GM21619 (cell line): Measurements from ENCODE around the gene GUCA2B.

Experiments used
- ATAC-seq: cut with Tn5 transposase; IDR thresholded peaks from one replicate; pipeline ENCODE4 v1.9.1; 2021; ENCODE audit not compliant: unreplicated experiment

The GUCA2B gene

DNA sequence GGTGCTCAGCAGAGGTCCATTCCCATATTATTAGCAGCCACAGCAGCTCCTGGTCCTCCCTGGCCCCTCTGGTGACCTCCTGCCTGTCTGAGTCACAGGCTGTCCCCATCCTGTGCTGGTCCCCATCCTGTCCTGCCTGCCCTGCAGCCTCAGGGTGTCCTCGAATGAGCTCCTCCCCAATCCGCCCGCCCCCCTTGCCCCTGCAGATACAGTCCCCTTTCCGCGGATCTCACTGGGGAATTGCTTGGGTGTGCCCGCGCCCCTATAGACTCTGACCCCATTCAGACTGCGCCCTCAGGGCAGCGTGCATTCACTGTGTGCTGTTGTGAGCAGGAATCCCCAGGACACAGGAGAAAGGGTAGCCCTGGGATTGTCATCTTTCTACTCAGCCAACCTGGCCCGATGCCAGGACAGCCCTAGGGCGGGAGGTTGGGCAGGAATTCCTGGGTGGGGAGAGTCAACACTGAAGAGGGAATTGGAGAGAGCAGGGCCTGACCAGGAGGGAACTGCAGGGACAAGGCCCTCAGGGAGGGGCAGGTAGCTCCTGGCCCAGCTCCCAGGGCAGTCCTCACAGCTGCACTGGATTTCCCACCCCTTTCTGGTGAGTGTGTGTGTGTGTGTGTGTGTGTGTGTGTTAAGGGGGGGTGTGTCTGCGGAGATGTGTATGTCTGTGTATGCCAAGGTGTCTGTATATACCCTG lies 12.5 kb downstream of the GUCA2B start:
- no peak for ATAC-seq

- no peak for ATAC-seq
These were observed 14.6 kb downstream of the GUCA2B start for GRCh38 chr1:42167611-42168390.

DNA sequence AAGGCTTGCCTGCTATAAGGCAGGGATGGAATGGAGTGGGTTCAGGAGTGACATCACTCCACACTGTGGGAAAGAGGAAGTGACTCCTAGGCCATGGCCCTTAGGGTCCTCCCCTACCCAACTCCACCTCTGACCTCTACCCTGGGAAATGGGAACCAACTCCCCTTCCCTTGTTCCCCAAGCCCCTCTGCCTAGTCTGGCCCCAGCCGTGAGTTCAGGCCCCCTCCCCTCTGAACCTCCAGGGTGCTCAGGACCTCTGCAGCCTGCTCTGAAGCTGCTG lies 15.1 kb downstream of the GUCA2B start:
- ATAC-seq = no peak

DNA sequence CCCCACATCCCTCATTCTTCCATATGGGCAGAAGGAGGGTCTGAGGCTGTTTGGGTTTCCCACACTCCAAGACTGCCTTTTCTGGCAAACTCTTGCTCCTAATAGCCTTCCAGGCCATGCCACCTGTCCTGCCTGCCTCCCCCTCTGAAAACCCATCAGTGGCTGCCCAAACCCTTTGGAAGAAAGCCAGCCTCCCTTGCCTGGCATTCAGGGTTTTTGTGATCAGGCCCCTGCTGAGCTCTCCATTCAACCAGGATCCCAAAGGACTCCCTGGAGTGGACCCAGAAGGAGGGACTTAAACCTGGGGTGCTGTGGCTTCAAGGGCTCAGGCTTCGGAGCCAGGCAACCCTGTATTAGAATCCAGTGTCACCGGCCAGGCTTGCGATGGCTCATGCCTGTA lies 15.6 kb downstream of the GUCA2B start:
- ATAC-seq = no peak

GRCh38 chr1:42170779-42171621 lies 17.8 kb downstream of the GUCA2B start:
- ATAC-seq = no peak

GRCh38 chr1:42171679-42172266 lies 18.6 kb downstream of the GUCA2B start:
- no peak for ATAC-seq

- ATAC-seq = no peak
These were observed 19.3 kb downstream of the GUCA2B start for GRCh38 chr1:42172381-42173133.

- no peak for ATAC-seq
These were observed 20.1 kb downstream of the GUCA2B start for GRCh38 chr1:42173155-42173933.

GRCh38 chr1:42173961-42174735 lies 20.9 kb downstream of the GUCA2B start:
- ATAC-seq = no peak

GRCh38 chr1:42175314-42176054 lies 22.3 kb downstream of the GUCA2B start:
- ATAC-seq = no peak

DNA sequence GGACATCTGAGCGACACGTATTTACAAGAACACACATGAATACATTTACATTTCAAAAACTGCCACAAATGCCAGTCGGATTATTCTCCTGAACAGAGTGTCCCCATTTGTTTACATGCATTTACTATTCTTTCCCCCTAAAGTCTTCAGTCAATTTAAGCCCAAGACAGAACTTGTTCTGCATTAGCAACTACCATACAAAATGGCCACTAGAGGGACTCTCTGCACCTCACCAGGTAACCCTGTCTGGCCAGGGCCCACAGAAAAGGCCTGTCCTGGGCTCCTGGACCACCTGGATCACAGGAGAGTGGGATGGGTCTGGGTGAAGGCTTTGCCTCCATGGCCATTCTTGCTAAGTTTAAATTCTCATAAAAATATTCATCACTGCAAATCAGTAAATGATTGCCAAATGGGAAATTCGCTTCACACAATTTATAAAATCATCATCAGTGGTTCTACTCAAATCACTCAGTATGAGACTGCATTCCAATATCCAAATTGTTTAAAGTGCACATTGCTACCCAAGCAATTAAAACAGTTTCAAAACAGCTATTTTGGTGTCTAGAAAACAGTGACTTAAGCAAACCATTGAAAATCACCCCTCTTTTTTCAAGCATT lies 23.8 kb downstream of the GUCA2B start:
- no peak for ATAC-seq

GRCh38 chr1:42177541-42177981 lies 24.4 kb downstream of the GUCA2B start:
- ATAC-seq = no peak

- ATAC-seq = no peak
These were observed 25.0 kb downstream of the GUCA2B start for GRCh38 chr1:42178249-42178648.

GRCh38 chr1:42179275-42179674 lies 26.1 kb downstream of the GUCA2B start:
- no peak for ATAC-seq

- no peak for ATAC-seq
These were observed 26.7 kb downstream of the GUCA2B start for GRCh38 chr1:42179900-42180329.

DNA sequence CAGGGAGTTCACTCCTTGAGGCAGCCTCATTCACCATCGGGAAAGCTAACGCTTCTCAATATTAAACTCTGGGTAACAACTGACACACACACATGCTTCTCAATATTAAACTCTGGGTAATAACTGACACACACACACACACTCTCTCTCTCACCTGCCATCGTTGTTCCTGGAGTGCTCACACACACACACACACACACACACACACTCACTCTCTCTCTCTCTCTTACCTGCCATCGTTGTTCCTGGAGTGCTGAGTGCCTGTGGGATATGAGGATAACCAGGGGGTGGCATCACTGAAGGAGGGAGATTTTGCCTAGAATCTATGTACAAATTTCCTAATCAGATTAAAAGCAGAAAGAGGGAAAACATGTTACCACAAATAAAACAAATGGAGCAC lies 28.5 kb downstream of the GUCA2B start:
- ATAC-seq = no peak

DNA sequence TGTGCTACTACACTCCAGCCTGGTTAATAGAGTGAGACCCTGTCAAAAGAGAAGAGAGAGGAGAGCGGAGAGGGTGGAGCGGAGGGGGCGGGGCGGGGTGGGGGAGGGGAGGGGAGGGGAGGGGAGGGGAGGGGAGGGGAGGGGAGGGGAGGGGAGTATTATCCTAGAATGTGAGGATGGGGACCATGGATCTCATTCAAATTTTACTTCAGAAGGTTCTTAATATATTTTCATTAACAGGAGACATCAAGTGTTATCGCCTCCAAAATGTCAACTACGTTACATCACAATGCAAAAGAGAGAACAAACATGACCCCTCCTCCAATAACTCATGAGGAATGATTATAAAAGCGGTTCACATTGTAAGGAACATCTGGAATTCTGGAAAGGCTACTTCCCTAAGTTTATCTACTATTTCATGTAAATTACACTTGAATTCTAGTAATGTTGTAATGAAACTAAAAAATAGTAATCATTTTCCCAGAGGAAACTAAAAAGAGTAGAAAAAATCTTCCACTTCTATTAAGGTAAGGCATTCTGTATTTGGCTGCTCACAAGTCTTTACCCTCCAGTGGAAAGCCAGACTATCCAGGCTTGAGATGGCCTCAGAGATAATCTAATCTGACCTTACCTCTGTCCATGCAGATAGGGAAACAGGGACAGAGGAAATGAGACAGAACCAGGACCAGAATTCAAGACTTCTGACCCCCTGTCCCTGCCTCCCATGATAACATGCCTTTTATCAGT lies 30.2 kb downstream of the GUCA2B start:
- ATAC-seq = no peak
